ENCODE results near the gene PANK3.
"Not testable (repeated sequence)": the region's sequence is repeated elsewhere in the genome, so short reads cannot be mapped to it uniquely, and the experiment has no call there.

Gene PANK3

GRCh38 chr5:168549554-168549953 is 29.6 kb downstream of the PANK3 start:
- no peak for DNase-seq

GRCh38 chr5:168537176-168537575 is 42.0 kb downstream of the PANK3 start:
- DNase-seq = no peak

- not testable (repeated sequence) for DNase-seq
Observed at GRCh38 chr5:168534351-168534750, 44.8 kb downstream of the PANK3 start.

GRCh38 chr5:168531987-168532864 is 46.9 kb downstream of the PANK3 start:
- DNase-seq = no peak

GRCh38 chr5:168531191-168531590 is 48.0 kb downstream of the PANK3 start:
- no peak for DNase-seq

GRCh38 chr5:168530621-168531150 is 48.5 kb downstream of the PANK3 start:
- no peak for DNase-seq

GRCh38 chr5:168529374-168530234 is 49.6 kb downstream of the PANK3 start:
- DNase-seq = no peak

GRCh38 chr5:168528521-168529373 is 50.4 kb downstream of the PANK3 start, which contains the start of gene FBLL1:
Gene FBLL1, plus strand, starts transcription at chr5:168529305. Its CDS starts 200 bp downstream, at chr5:168529505.
- DNase-seq = peak; percentile 29

GRCh38 chr5:168527756-168528295 is 51.3 kb downstream of the PANK3 start:
- no peak for DNase-seq

- DNase-seq = no peak
Observed at GRCh38 chr5:168525856-168526255, 53.3 kb downstream of the PANK3 start.

GRCh38 chr5:168513861-168514428 is 65.2 kb downstream of the PANK3 start:
- DNase-seq = no peak

- no peak for DNase-seq
Observed at GRCh38 chr5:168502563-168503237, 76.5 kb downstream of the PANK3 start.
